Measurements from ENCODE around the gene ROPN1L.

DNA sequence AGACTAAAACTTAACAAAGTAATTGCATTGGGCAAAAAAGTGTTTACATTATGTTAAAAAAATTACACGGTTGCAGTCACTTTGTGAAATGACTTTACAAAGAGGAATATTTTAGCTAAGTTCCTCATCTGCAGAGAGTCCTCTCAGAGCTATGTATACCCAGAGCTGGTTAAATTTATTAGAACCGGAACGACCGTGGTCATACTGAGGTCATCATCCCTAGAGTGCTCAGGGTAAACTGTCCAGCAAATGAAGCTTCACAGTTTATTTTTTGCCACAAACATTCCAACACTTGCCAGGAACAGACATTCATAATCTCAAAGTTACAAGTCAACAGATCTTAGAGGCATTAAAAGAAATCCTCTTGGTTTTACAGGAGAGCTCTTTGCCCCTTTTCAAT is 897 bp downstream of the ROPN1L start:
- no peak for TF ChIP-seq CTCF (IDR thresholded peaks at IDR 0.05)
- no peak for TF ChIP-seq POLR2A (IDR thresholded peaks at IDR 0.05)
